HG03571 (cell line): ENCODE measurements around the gene C5orf58.
"Not testable (repeated sequence)": the region's sequence is repeated elsewhere in the genome, so short reads cannot be mapped to it uniquely, and the experiment has no call there.

Experiments used
- ATAC-seq: cut with Tn5 transposase; IDR thresholded peaks from one replicate; pipeline ENCODE4 v1.9.1; 2021; ENCODE audit not compliant: unreplicated experiment

Gene C5orf58

DNA sequence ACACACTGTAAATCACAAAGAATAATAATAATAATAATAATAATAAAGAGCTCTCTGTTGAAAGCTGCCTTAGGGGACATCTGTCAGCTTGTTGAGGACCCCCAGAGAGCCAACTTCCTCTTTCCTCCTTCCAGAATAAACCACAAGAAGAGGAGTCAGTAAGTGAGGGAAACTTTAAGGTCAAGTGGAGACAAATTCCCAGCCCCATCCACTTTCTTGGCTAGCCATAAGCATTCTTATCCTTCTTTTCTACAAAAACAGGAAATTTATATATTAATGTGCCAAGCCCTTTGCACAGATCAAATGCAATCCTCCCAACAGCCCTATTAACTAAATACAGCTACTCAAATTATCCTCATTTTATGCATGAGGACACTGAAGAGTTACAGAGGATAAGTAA, 9.4 kb upstream of the C5orf58 start:
- no peak for ATAC-seq

DNA sequence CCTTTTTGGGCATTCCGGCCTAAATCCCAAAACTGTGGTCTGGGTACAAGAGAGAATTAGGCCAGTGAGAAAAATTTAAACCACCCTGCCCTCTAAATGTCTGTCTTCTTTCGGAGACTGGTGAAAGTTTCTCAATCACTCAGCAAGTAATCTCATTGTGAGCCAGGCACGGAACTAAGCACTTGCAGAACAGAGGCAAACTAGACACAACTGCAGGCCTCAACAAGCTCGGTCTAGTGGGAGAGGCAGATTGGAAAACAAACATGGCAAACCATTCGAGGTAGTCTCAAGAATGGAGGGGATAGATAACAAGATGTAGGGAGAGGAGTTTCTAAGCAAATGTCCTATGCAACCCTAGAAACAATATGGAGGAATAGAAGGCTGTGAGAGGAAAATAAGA, 8.9 kb upstream of the C5orf58 start:
- no peak for ATAC-seq

DNA sequence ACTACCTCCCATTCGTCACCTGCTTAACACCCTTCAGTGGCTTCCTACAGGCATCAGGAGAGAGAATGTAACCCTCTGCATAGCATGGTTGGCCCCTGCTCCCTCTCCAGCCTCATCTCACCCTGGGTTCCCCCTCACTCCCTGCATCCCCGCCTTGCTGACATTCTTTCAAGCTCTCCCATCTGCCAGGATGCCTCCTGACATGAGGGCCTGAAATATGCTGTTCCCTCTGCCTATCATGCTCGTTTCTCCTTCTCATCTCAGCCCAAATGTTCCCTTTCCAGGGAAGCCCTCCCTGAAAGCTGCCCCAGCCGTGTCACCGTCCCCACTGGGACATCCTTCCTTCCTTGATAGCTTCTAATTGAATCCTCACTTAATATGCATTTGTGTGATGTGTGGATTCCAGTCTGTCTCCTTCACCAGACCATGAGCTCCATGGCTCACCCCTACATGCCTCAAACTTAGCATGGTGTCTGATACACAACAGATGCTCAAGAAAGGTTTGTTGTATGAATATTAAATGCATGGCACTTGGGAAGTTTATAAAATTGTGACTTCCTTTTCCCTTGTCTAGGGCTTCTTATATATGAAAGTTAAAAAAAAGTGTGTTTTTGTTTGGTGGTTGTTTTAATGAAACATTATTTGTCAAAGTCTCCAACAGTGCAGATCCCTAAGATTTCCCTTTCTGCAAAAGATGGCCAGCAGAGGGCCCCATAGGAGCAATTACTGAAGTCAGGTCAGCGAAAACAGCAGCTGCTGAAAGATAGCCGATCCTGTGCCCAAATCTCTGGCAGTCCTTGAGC, 7.3 kb upstream of the C5orf58 start:
- ATAC-seq = no peak

DNA sequence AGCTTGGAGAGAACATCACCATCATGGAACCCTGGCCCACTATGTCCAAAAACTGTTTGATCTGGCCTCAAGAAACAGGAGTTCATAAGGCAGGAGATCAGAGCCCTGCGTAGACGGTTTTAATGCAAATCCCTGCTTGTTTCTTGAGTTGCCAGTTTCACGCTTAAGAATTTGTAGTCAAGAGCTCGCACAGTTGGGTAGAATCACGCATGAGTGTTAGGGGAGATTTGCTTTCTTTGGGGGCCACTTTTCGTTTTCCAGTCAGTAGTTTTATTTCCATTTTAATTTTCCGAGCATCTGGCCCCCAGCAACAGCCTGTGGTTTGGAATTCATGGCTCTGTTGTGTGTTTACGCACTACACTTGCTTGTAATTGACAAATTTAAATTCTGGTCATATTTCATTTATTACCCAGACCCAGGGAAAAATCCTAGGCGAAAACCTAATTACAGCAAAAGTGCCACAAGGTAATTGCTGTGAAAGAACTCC, 6.6 kb upstream of the C5orf58 start:
- ATAC-seq = no peak

DNA sequence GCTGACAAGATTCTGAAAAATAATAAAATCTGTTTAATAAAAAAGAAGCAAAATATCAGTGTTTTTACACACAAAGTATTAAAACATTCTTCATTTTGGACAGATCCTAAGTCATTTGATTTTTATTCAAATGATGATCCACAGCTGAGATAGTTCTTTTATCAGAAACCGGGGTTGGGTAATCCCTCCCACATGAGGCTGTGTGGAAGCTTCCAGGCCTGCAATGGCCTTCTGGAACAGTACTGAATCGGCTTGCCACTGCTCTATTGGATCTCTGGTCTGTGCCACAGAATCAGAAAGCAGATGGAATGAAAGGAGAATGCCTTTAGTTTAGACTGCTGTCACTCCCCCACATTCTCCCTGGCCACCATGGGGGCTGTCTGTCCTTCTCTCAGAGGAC, 6.1 kb upstream of the C5orf58 start:
- no peak for ATAC-seq

DNA sequence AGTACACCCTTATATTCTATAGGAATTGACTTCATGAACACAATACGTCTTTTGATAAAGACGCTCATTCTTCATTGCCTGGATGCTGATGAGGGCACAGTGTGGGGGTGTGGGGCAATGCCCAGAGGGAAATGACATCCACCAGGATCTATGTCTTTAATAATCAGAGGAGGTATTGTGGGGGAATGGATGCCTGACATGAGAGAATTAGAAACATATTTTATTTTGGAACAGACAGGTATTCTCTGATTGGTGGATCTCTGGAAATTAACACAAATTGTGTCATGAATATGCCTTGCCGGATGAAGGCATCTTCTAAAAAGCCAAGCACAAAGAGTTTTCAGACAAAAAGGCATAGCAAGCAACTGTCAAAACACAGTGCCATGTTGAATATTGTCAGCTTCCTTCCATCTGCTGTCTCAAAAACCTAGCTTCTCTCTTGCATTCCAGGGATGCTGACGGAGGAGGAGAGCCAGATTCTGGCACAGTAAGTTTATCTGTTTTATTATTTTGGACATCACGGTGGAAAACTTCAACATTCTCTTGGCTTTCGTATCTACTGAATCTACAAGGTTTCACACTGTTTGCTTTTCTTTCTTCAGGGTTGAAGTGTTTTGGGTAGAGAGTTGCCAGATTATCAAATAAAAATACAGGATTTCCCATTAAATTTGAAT, 3.9 kb upstream of the C5orf58 start:
- no peak for ATAC-seq

DNA sequence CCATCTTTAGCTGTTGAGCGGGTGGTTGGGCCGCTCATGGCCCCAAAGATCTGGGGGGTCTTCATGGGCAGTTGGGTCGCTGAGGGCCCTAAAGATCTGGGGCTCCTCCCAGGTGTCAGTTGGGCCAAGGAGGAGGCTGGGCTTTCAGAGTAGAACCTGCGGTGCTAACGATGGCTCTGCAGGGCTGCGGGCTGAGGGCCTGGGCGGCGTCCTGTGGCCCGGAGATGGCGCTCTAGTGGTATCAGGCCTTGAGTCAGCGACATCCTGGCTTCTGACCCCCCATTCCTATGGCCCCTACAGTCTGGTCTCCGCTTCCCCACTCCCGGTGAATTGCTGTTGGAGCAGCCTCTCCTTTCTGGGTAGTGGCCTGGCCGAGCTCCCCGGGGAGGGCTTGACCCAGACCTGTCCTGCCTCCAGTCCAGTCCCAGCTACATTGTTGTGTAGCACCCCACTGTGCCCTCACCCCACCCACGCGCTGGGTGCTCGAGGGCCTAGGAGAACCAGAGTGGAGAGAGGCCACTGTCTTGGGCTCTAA, 640 bp downstream of the C5orf58 start:
- ATAC-seq = no peak

DNA sequence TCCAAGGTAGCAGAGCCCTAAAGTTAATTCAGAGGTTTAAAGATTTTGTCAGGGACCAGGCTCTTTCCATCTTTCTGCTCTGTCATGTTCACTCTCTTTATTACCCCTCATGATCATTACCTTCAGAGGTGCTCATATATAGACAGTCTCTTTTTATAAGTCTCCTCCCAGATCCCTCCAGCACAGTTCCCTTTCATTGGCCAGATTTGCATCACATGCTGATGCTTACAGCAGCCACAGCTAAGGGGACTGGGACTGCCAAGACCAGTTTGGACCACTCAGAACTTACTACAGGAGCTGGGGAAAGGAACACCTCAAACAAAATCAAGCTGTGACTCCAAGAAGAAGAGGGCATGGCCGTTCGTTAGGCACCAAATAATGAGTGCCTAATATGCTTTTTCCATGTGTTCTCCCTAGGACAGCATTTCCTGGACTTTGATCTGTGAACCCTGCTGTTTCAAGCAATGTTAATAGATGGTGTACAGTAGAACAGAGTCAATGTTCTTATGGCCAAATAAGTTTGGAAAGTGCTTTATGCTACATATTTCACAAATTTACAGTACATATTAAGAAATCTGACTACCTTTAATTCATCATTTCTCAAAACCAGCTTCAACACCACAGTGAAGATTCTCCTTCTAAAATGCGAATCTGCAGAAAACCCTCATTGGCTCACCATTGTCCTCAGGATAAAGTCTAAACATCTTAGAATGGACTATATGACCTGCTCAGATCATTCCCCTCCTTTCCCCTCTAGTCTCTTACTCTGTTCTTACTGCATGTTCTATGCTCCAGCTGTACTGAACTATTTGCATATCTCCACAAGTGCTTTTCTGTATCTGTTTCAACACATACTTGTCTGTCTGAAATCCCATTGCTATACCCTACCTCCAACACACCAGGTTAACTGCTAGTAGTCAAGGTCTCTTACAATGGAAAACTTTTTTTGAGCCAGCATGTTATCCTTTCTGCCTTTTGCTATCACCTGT, 3.4 kb downstream of the C5orf58 start:
- no peak for ATAC-seq

DNA sequence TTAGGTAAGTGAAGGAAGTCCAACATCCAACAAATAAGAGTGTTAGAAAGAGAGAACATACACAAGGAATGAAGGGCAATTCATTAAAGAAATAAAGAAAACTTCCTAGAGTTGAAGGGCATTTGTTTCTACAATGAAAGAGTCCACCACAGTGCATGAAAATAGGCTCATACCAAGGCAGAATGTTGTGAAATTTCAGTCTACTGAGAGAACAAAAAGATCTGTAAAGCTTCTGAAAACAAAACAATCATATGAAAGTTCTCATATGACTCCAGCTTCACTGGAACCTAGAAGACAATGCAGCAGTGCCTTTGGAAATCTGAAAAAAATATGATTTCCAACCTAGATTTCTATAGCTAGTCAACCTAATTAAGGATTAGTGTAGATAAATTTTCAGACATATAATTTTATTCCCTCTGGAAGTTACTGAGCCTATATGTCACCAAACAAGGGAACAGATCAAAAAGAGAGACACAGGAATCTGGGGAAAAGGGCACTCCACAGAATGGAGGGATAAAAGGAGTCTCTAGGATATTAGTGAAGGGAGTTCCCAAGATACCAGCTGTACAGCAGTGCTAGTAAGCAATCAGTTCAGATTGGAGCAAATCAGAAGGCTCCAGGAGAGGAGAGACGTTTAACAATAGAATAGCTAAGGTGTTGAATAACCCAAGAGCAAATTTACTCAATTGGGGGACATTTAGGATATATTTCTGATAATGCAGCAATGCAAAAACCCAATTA, 5.8 kb downstream of the C5orf58 start:
- no peak for ATAC-seq

DNA sequence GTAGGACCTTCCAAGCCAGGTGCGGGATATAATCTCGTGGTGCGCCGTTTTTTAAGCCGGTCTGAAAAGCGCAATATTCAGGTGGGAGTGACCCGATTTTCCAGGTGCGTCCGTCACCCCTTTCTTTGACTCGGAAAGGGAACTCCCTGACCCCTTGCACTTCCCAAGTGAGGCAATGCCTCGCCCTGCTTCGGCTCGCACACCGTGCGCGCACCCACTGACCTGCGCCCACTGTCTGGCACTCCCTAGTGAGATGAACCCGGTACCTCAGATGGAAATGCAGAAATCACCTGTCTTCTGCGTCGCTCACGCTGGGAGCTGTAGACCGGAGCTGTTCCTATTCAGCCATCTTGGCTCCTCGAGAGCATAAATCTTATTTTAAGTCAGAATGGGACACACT, 12.7 kb downstream of the C5orf58 start:
- ATAC-seq = not testable (repeated sequence)

DNA sequence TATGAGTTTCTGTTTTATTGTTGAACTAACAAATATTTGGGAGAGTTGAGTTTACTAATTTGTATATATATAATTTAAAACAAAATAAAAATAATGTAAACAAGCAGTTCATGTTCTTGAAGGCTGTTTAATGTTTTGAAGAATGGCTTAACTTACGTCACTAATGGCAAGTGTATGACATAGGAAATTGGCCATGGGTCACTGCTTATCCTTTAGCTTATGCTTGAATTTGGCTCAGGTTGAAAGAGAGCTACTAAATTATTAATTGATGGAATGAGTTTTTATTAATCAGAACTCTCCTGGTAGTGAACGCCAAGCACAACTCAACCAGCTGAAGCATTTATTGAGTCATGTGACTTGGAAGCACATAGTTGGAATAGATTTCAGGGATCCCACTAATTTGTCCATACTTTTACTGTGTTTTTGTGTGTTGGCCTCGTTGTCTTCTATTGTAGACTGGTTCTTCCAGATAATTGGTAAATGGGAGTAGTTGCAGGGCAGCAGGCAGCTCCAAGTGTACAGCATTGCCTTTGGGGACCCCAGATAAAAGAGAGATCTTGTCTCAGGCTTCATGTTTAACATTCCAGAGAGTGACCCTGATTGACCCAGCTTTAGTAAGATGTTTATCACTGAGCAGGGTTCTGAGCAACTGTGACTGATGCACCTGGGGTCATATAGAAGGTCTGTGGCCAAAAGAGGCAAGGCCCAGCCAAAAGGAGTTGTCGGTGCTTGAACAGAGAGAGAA, 13.5 kb downstream of the C5orf58 start:
- ATAC-seq = no peak

DNA sequence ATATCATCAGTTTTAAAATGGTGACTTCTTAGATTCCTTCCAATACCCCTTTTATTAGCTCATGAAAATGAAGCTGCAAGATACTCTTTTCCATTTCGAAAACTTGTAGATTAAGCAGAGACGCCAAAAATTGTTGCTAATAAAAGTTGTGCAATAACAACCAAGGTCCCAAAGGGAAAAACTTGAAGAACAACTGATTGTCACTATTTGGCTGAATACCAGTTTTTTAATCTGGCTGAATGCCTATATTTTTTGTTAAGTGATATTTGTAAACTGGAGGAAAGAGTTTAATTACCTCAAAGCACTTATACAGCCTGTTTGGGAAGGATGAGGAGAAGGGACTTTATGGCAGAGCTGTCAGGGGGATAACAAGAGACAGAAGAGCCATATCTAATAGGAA, 14.6 kb downstream of the C5orf58 start:
- ATAC-seq = no peak

DNA sequence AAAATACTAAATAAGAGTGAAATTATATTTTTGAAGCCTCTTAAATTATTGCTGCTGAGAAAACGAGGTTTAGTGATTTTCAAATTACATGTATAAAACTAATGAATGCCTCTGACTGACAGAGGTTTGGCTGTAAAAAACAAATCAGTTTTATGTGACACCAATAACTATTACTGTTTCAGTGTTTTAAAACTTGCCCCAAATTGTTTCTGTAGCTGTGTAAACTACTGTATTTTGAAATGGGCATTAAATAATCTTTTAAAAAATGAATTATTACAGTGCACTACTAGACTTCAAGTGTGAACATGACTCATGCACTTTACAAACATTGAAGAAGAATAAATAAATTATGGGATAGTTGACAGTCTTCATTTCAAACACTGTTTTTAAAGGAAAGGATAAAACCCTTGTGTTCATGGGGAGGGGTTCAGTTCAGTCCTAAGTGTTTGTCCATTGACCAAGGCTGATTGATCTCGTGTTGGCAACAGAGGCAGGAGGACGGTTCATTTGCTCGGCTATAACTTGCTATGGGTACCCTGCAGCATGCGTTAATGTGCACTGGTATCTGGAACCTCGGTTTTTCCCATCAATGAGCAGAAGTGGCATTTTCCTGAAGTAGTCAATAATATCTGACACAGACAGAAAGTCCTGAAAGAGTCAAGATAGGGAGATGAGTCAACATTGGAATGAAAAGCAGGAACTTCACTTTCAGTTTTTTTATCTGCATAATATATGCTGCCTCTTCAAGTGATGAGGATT, 15.6 kb downstream of the C5orf58 start:
- ATAC-seq = no peak

DNA sequence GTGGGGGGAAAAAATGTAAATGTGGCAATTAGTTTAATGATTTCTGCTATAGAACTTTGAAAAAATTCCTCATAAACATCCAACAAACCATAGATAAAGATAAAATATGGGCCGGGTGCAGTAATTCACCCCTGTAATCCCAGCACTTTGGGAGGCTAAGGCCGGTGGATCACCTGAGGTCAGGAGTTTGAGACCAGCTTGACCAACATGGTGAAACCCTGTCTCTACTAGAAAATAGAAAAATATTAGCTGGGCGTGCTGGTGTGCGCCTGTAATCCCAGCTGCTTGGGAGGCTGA, 16.1 kb downstream of the C5orf58 start:
- ATAC-seq = not testable (repeated sequence)

DNA sequence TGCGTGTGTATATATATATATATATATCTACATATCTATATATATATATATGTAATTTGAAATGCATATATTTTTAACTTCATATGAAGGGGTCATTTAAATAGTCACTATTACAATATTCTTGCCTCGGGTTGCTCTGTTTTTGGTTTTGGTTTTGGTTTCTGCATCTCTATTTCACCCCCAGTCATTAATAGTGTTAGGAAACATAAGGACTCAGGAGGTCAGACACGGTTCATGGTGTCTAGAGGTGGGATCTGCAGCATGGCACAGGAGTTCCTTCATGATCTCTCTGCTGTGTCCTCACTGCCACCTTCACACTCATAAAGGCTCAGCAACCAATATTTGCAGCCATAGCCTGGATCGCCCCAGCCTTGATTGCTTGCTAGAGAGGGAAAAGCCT, 16.6 kb downstream of the C5orf58 start:
- ATAC-seq = no peak

DNA sequence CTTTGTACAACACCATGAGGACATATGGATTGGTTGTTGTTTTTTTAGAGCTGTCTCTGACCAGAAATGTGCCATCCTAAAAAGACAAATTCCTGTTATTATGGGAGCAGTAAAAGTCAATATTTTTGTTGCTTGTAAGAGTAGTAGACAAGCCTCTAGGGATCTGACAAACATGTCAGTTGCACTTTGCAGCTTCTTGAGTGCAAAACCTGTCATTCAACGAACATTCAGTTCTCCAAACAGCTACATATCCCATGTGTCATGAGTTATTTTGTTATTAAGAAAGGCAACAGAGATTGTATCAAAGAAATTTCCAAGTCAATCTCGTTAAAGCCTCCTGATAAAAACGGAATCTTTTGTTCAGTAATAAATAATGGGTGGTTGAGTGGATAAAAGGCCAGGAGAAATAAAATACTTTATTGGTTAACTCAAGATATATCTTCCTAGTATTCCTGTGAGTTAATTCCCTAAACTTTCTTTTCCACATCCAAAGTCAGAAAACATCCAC, 18.1 kb downstream of the C5orf58 start:
- ATAC-seq = no peak

DNA sequence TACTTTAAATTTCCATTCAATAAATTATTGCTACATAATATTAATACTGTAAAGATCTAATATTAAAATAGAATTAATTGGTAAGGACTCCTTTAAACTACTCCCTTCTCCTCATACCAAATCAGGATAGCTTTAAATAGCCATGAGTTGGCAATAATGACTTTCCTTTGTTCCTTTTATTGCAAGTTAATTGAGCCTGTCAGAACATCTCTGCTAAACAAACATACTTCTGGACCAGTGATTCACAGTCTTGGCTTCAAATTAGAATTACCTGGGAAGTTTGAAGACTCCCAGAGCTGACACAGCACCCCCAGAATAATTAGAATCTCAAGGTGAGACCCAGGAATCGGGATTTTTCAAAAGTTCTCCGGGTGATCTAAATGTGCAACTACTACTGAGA, 18.7 kb downstream of the C5orf58 start:
- ATAC-seq = no peak

DNA sequence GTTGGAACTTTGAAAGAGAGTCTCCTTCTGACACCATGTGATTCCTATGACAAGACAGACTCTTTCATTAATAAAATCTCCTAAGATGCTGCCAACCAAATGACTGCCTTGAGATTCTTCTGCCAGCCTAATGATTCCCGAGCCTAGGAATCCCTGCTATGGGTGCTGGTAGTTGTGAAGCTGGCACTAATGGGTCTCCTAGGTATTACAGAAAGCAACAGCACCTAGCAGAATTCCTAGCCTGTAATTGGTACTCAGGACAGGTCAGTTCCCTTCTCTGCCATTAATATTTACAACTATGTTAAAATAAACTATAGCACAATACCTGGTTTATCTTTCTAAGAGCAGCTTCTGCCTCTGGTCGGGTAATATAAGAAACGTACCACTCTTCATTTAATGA, 19.3 kb downstream of the C5orf58 start:
- no peak for ATAC-seq
